Heart left ventricle (tissue), 16 donors: ENCODE results near the gene POLR3F. TPM values are rescaled to one million over a fixed set of nuclear protein-coding genes. Genes with fewer than 3 reads are reported as not detected.

Experiments
- ATAC-seq, 4 donors: fragments of 200-7000 bp; cut with Tn5 transposase; one replicate each; pipeline ENCODE4 v1.9.1; 2020 to 2022; ENCODE audit warnings: moderate library complexity in 4 of 4, mild to moderate bottlenecking in 3 of 4, moderate number of reproducible peaks in 1 of 4
- DNase-seq, 5 donors: peaks; one replicate each; pipeline ENCODE4 v3.0.0-alpha.2; 2020
- H3K27ac ChIP-seq, 12 donors: fragments of 200-600 bp; sonication (generic) in 4 of 12; one replicate each; pipeline versions ENCODE4 v1.5.0 to v1.8.0; 2016 to 2022; ENCODE audit warnings: mild to moderate bottlenecking in 2 of 12
- H3K27me3 ChIP-seq, 9 donors: fragments of 200-600 bp; sonication (generic) in 2 of 9; one replicate each; pipeline versions ENCODE4 v1.5.1 to v1.8.0; 2016 to 2022; ENCODE audit warnings: mild to moderate bottlenecking in 3 of 9
- H3K36me3 ChIP-seq, 9 donors: fragments of 200-600 bp; sonication (generic) in 2 of 9; one replicate each; pipeline versions ENCODE4 v1.5.0 to v1.8.0; 2018 to 2022; ENCODE audit warnings: mild to moderate bottlenecking in 2 of 9
- H3K4me1 ChIP-seq, 12 donors: fragments of 200-600 bp; sonication (generic) in 4 of 12; one replicate each; pipeline versions ENCODE4 v1.5.0 to v1.8.0; 2016 to 2022; ENCODE audit warnings: mild to moderate bottlenecking in 3 of 12
- H3K4me3 ChIP-seq, 12 donors: fragments of 200-600 bp; sonication (generic) in 4 of 12; one replicate each; pipeline versions ENCODE4 v1.5.0 to v1.8.0; 2017 to 2022; ENCODE audit warnings: mild to moderate bottlenecking in 9 of 12, moderate library complexity in 4 of 12
- H3K9me3 ChIP-seq, 12 donors: fragments of 200-600 bp; sonication (generic) in 4 of 12; one replicate each; pipeline versions ENCODE4 v1.5.0 to v1.8.0; 2016 to 2022; ENCODE audit warnings: mild to moderate bottlenecking in 1 of 12
- CTCF ChIP-seq, 12 donors: fragments of 200-600 bp; sonication (generic) in 4 of 12; IDR thresholded peaks; one replicate each; pipeline versions ENCODE4 v1.5.0 to v1.8.0; 2018 to 2022; ENCODE audit warnings: antibody characterized with exemption in 12 of 12, mild to moderate bottlenecking in 5 of 12
- POLR2A ChIP-seq, 2 donors: fragments of 450-650 bp; IDR thresholded peaks; one replicate each; pipeline ENCODE4 v1.6.1; 2017; ENCODE audit warnings: antibody characterized with exemption in 2 of 2, mild to moderate bottlenecking in 2 of 2, moderate library complexity in 2 of 2
- WGBS, 4 donors: extraction: QIAGEN DNeasy Blood & Tissue Kit in 2 of 4; methylation state at CpG; one replicate each; pipeline versions ENCODE4 v1.1.5 to v1.1.7; 2013 to 2018; 5-methylcytosine and 5-hydroxymethylcytosine counted together
- intact Hi-C, 10 donors: fragments of 100-400 bp; cut with DNase I; formaldehyde crosslinking; loops; one replicate each; pipeline versions ENCODE4 v1.11.1 to v1.14.2; 2022
- polyA plus RNA-seq, 2 donors: library from polyadenylated mRNA; stranded (reverse); fragments of 200-250 nt; gene quantifications; one replicate each; pipeline ENCODE4 v1.2.3, GENCODE V29; 2013
- total RNA-seq, 9 donors: library from RNA; depleted of rRNA in 2 of 9; stranded (reverse); fragments of >200 nt in 2 of 9; fragmentation: NEBNext Ultra II Directional in 3 of 9; extraction: Animal tissue kit (Norgen Biotek cat#: 25700) in 3 of 9; gene quantifications; one replicate each; pipeline versions ENCODE4 v1.1.0 to v1.2.4, GENCODE V29; 2016 to 2023
- donor health status: ischemic (EF 13 %, LVEDD 7.1; RV severe dilation, severe dysfunction).
- donor health status: healthy with polysubstance abuse.
- donor health status: DM: no; HTN: yes; CAD: no.
- donor health status: DM: no; HTN: no; CAD: no.
- donor health status: ischemic (EF 25% LVEDD 6.9; RV normal size, moderate dysfunction).
- donor health status: ischemic (EF 25% LVEDD 5.7; RV mildly dilated, moderate dysfunction).
- donor health status: healthy.
- donor health status: DM: yes; HTN: yes; CAD: no.
- donor health status: ischemic (EF 35%, LVEDD 5.7; RV mildly dilated, moderate dysfunction).
- donor health status: nonischemic (EF 11% LVEDD 7.7; RV severe dilation, severe dysfunction).
- donor health status: DM: yes; HTN: yes; CAD: no.
- donor health status: PGD.
- donor health status: ischemic (EF 29% LVEDD 5.4; RV normal size, mild dysfunction).
- donor health status: nonischemic (EF 23%, LVEDD 6.1; RV moderate dilation, normal function).

The POLR3F gene
- total and polyA plus RNA-seq, 11 donors = 5.2 to 12.0 (median 8.0) TPM

GRCh38 chr20:18488301-18488700 is 21.1 kb downstream of the POLR3F start:
- Histone ChIP-seq H3K9me3 (no peaks in the 10 kb centered on the region), H3K27ac (no peak overlapping the region), H3K4me3 (no peak overlapping the region), H3K4me1 (peaks cover 0 to 4% (median 0%) of the 10 kb centered on the region in 12 donors), H3K36me3 (peaks cover 0 to 92% (median 55%) of the 10 kb centered on the region in 9 donors), H3K27me3 (no peaks in the 10 kb centered on the region)
- intact Hi-C loops = loop anchor here in 1 of 10 donors (10.0 kb wide), 1 partner anchor 56 kb away; no protein-coding TSS in a partner anchor
- no peak for ATAC-seq
- WGBS, 4 donors = 95 to 97% (median 97%) methylated on average over 3 of the region's 3 CpGs
- no peak for DNase-seq
- TF ChIP-seq CTCF (IDR thresholded peaks at IDR 0.05) = no peak
- no peak for TF ChIP-seq POLR2A (IDR thresholded peaks at IDR 0.05)

- 14 to 23% (median 16%) methylated on average over 7 of the region's 7 CpGs for WGBS, 4 donors
- peaks cover 3 to 16% (median 13%) of the 10 kb centered on the region in 12 donors for H3K4me1 ChIP-seq
Observed at GRCh38 chr20:18496042-18496441, 28.9 kb downstream of the POLR3F start.

GRCh38 chr20:18496740-18497592 is 29.8 kb downstream of the POLR3F start, which contains the start of gene RBBP9:
Gene RBBP9 (minus strand): TSS chr20:18497225. CDS start chr20:18497167, 58 bp downstream.
- ATAC-seq (peak; percentile 99 to 100 (median 100)), DNase-seq (peak; percentile 87 to 94 (median 90))
- Histone ChIP-seq H3K9me3 (no peaks in the 10 kb centered on the region), H3K27me3 (no peaks in the 10 kb centered on the region), H3K4me1 (peaks cover 3 to 16% (median 13%) of the 10 kb centered on the region in 12 donors), H3K36me3 (peaks cover 0 to 16% (median 5%) of the 10 kb centered on the region in 9 donors), H3K4me3 (peak within 1 kb of the TSS; percentile 66 to 90 (median 76)), H3K27ac (peak within 1 kb of the TSS in 11 of 12 donors; percentile 31 to 76 (median 65))
- no peak for TF ChIP-seq CTCF (IDR thresholded peaks at IDR 0.05)
- peak in 1 of 2 donors; percentile 8 for TF ChIP-seq POLR2A (IDR thresholded peaks at IDR 0.05)
- intact Hi-C loops = loop anchor here in 3 of 10 donors (1.0 to 10.0 kb wide), 3 partner anchors 10 to 298 kb away; partner anchors contain the start of genes DZANK1 (in 2 of the 3), POLR3F (in 2 of the 3) and SEC23B (in 1 of the 3)
- 0 to 4% (median 3%) methylated on average over 23 to 31 of the region's 31 CpGs for WGBS, 4 donors

More at GRCh38 chr20:18496042-18496441, 28.9 kb downstream of the POLR3F start:
- ATAC-seq (no peak), DNase-seq (no peak)
- H3K27ac ChIP-seq = peak overlapping the region in 2 of 12 donors; percentile 75 to 76
- peaks cover 0 to 24% (median 9%) of the 10 kb centered on the region in 9 donors for H3K36me3 ChIP-seq
- peak overlapping the region in 10 of 12 donors; percentile 67 to 90 (median 76) for H3K4me3 ChIP-seq
- intact Hi-C loops = loop anchor here in 2 of 10 donors (2.0 to 10.0 kb wide), 2 partner anchors 29 to 299 kb away; partner anchors contain the start of genes DZANK1 (in 2 of the 2) and POLR3F (in 2 of the 2)
- H3K27me3 ChIP-seq = no peaks in the 10 kb centered on the region
- H3K9me3 ChIP-seq = no peaks in the 10 kb centered on the region
- TF ChIP-seq POLR2A (IDR thresholded peaks at IDR 0.05) = no peak
- TF ChIP-seq CTCF (IDR thresholded peaks at IDR 0.05) = no peak
